HepG2 (cell line): ENCODE results near the gene SSC4D. TPM values are rescaled to one million over a fixed set of nuclear protein-coding genes. Genes with fewer than 3 reads are reported as not detected.

Experiments
- ATAC-seq: fragments of 200-7000 bp; cut with Tn5 transposase; 3 replicates; pipeline ENCODE4 v1.9.1; 2020; ENCODE audit warnings: mild to moderate bottlenecking, moderate library complexity
- BruUV-seq: library from RNA; stranded (reverse); fragments of 400-500 nt; replicated peaks from 2 replicates; lab custom pipeline; 2021; lab: Mats Ljungman, UMichigan
- CTCF ChIA-PET: fragments of 300-600 bp; formaldehyde crosslinking; extraction: SDS; loops from one replicate; lab custom pipeline; 2021; ENCODE audit warnings: low total read pairs, inconsistent platforms, low intra/inter-chr PET ratio; lab: Yijun Ruan, JAX
- POLR2A ChIA-PET: fragments of 350-600 bp; sonication (Branson Sonifier 250); formaldehyde crosslinking; loops from one replicate; lab custom pipeline; 2020; ENCODE audit warnings: antibody characterized with exemption, inconsistent platforms; lab: Yijun Ruan, JAX
- DNase-seq: peaks from one replicate; pipeline ENCODE4 v3.0.0-alpha.2; 2015; ENCODE audit warnings: low spot score
- FAIRE-seq: peaks from 3 replicates; lab custom pipeline; 2011; peaks lifted over from hg19 to GRCh38; lab: Jason Lieb, UNC
- H2AFZ ChIP-seq: one replicate; pipeline ENCODE4 v1.6.1; 2011; ENCODE audit warnings: low read length, inconsistent platforms
- H3K27ac ChIP-seq: fragments of 300-600 bp; 3 replicates; pipeline ENCODE4 v1.8.0; 2011; ENCODE audit warnings: mixed run types, mild to moderate bottlenecking, mixed read lengths, low read length, inconsistent platforms; ENCODE audit not compliant: insufficient read depth; ENCODE audit errors: extremely low read length
- H3K27me3 ChIP-seq, 2 experiments: fragments of 200-600 bp in 1 of 2; 2 replicates in 1 of 2; 3 replicates in 1 of 2; pipeline versions ENCODE4 v1.6.0 to v1.8.0; 2011; ENCODE audit warnings: low read length in 2 of 2, mild to moderate bottlenecking in 2 of 2, moderate library complexity in 2 of 2, inconsistent platforms in 1 of 2; ENCODE audit not compliant: insufficient read depth in 2 of 2, control insufficient read depth in 1 of 2
- H3K36me3 ChIP-seq, 2 experiments: fragments of 200-600 bp in 1 of 2; replicated peaks in 1 of 2; 2 replicates in 1 of 2; 3 replicates in 1 of 2; pipeline versions ENCODE4 v1.5.1 to v1.8.0; 2011; ENCODE audit warnings: low read length in 2 of 2, inconsistent platforms in 1 of 2; ENCODE audit not compliant: insufficient read depth in 2 of 2, control insufficient read depth in 1 of 2
- H3K4me1 ChIP-seq: 2 replicates; pipeline ENCODE4 v1.5.1; 2012; ENCODE audit warnings: low read length, inconsistent platforms; ENCODE audit not compliant: insufficient read depth
- H3K4me2 ChIP-seq: 2 replicates; pipeline ENCODE4 v1.6.0; 2011; ENCODE audit warnings: low read depth, low read length, inconsistent platforms
- H3K4me3 ChIP-seq, 3 experiments: fragments of 200-600 bp in 1 of 3; sonication (generic), shearing (Covaris generic) in 1 of 3; replicated peaks in 1 of 3; 2 replicates each; pipeline ENCODE4 v1.5.1; 2011 to 2016; ENCODE audit warnings: low read length in 3 of 3, inconsistent platforms in 2 of 3, low read depth in 2 of 3, mild to moderate bottlenecking in 2 of 3, control low read depth in 1 of 3, mixed read lengths in 1 of 3; ENCODE audit not compliant: insufficient read depth in 1 of 3
- H3K79me2 ChIP-seq: one replicate; pipeline ENCODE4 v1.6.1; 2011; ENCODE audit warnings: low read length, inconsistent platforms; ENCODE audit not compliant: insufficient read depth
- H3K9ac ChIP-seq: 2 replicates; pipeline ENCODE4 v1.6.0; 2011; ENCODE audit warnings: mild to moderate bottlenecking, low read depth, low read length, inconsistent platforms; ENCODE audit not compliant: insufficient read depth
- H3K9me3 ChIP-seq: 2 replicates; pipeline ENCODE4 v1.5.1; 2012; ENCODE audit warnings: mild to moderate bottlenecking, low read length
- H4K20me1 ChIP-seq: 2 replicates; pipeline ENCODE4 v1.6.0; 2011; ENCODE audit warnings: inconsistent platforms, mild to moderate bottlenecking, low read length, moderate library complexity; ENCODE audit not compliant: insufficient read depth
- JUNB ChIP-seq: sonication (generic); formaldehyde crosslinking; IDR thresholded peaks from 2 replicates; pipeline ENCODE4 v1.8.0; 2022; ENCODE audit warnings: missing genetic modification reagents, mild to moderate bottlenecking, borderline replicate concordance
- MIXL1 ChIP-seq: IDR thresholded peaks from 2 replicates; pipeline ENCODE4 v1.6.1; 2016
- MTF2 ChIP-seq: sonication (generic); formaldehyde crosslinking; IDR thresholded peaks from 2 replicates; pipeline ENCODE4 v1.5.0; 2020; ENCODE audit warnings: missing genetic modification reagents, borderline replicate concordance
- MZF1 ChIP-seq: sonication (generic); formaldehyde crosslinking; IDR thresholded peaks from 2 replicates; pipeline ENCODE4 v1.8.1; 2023; ENCODE audit warnings: mild to moderate bottlenecking, missing genetic modification reagents, borderline replicate concordance
- NFIB ChIP-seq: sonication (generic); formaldehyde crosslinking; IDR thresholded peaks from 2 replicates; pipeline ENCODE4 v1.9.0; 2021; ENCODE audit warnings: missing genetic modification reagents, mild to moderate bottlenecking, borderline replicate concordance
- RXRA ChIP-seq: sonication (generic); formaldehyde crosslinking; IDR thresholded peaks from 2 replicates; pipeline ENCODE4 v1.5.1; 2020; ENCODE audit warnings: missing genetic modification reagents
- YEATS4 ChIP-seq: sonication (generic); formaldehyde crosslinking; IDR thresholded peaks from 2 replicates; pipeline ENCODE4 v1.4.0; 2020; ENCODE audit warnings: missing genetic modification reagents, borderline replicate concordance
- ZNF225 ChIP-seq: sonication (generic); formaldehyde crosslinking; IDR thresholded peaks from 2 replicates; pipeline ENCODE4 v1.4.0; 2020; ENCODE audit warnings: mild to moderate bottlenecking, missing genetic modification reagents
- ZNF354B ChIP-seq: sonication (generic); formaldehyde crosslinking; IDR thresholded peaks from 2 replicates; pipeline ENCODE4 v1.8.0; 2022; ENCODE audit warnings: mild to moderate bottlenecking, missing genetic modification reagents
- ZNF549 ChIP-seq: sonication (generic); formaldehyde crosslinking; IDR thresholded peaks from 2 replicates; pipeline ENCODE4 v1.5.0; 2020; ENCODE audit warnings: missing genetic modification reagents
- ZNF564 ChIP-seq: sonication (generic); formaldehyde crosslinking; IDR thresholded peaks from 2 replicates; pipeline ENCODE4 v1.8.1; 2023; ENCODE audit warnings: mild to moderate bottlenecking, missing genetic modification reagents
- WGBS: methylation state at CpG from one replicate; pipeline ENCODE4 v1.1.6; 2017; ENCODE audit warnings: low lambda C conversion rate; 5-methylcytosine and 5-hydroxymethylcytosine counted together
- in situ Hi-C: cut with HindIII; loops from 2 replicates; pipeline ENCODE4 v1.10.0; 2017; ENCODE audit warnings: low pct_unique_long_range_greater_than_20kb; ENCODE audit not compliant: extremely low pct_ligation_motif_present
- intact Hi-C: fragments of 100-400 bp; cut with micrococcal nuclease; formaldehyde crosslinking; loops from one replicate; pipeline ENCODE4 v1.10.0; 2022; ENCODE audit not compliant: unreplicated experiment
- polyA plus RNA-seq, 8 experiments: library from polyadenylated mRNA; depleted of rRNA in 3 of 8; stranded (reverse) in 7 of 8; unstranded in 1 of 8; fragments of >200 nt; fragmentation: Illumina TruSeq in 4 of 8; extraction: Trizol in 4 of 8; gene quantifications; 2 replicates each; pipeline versions ENCODE4 v1.2.1 to v1.2.3, GENCODE V29; 2011 to 2016; ENCODE audit warnings: low read depth in 4 of 8, missing spikeins in 1 of 8, mixed read lengths in 1 of 8; ENCODE audit not compliant: insufficient read depth in 1 of 8
- total RNA-seq, 5 experiments: library from RNA; depleted of rRNA; stranded (reverse); fragments of >200 nt; fragmentation: Illumina TruSeq; extraction: Trizol; gene quantifications; 2 replicates each; pipeline ENCODE4 v1.2.3, GENCODE V29; 2016; ENCODE audit warnings: low read depth in 1 of 5
- TF ChIP-seq, protein P1 (sequence below): sonication (generic); formaldehyde crosslinking; conservative IDR thresholded peaks from 2 replicates; pipeline ENCODE4 v1.4.0; 2020; ENCODE audit warnings: missing genetic modification reagents
- TF ChIP-seq, protein P2 (sequence below): sonication (generic); formaldehyde crosslinking; IDR thresholded peaks from 2 replicates; pipeline ENCODE4 v1.5.1; 2020; ENCODE audit warnings: missing genetic modification reagents, mild to moderate bottlenecking, borderline replicate concordance
- TF ChIP-seq, protein P3 (sequence below): sonication (generic); formaldehyde crosslinking; IDR thresholded peaks from 2 replicates; pipeline ENCODE4 v1.5.1; 2020; ENCODE audit warnings: mild to moderate bottlenecking, moderate library complexity, missing genetic modification reagents

Gene SSC4D
- total and polyA plus RNA-seq, 2 of the 13 experiments (the other 11 are each of a cell fraction or from before 2014, with no cell fraction given), result 33.3 to 63.8 TPM

DNA sequence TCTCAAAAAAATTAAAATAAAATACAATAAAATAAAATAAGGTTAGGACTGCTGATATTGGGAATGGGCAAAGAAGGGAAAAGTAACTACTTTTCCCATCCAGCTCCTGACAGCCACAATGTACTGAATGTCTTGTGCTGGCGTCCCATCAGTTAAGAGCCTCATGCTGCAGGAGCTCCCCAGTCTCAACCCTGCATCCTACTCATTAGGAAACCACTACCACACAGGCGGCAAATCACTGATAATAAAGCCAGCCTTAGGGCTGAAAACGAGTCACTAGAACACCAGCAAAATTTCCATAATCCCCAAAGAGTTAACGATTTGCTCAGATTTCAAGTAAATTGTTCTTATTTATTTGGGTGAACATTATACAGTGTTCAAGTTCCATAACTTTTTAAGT, 55.0 kb downstream of the SSC4D start:
- H3K4me2 ChIP-seq, result 0 out of 2 replicates have a peak overlapping the region, but pooled peaks have one; percentile 7
- peaks cover 90% of the 10 kb centered on the region for H3K79me2 ChIP-seq
- in situ Hi-C loops (no loop called here), intact Hi-C loops (no loop called here)
- H3K9me3 ChIP-seq, result no peaks in the 10 kb centered on the region
- 97% methylated on average over 4 of the region's 4 CpGs for WGBS
- TF ChIP-seq MZF1, result no peak
- no peak for TF ChIP-seq ZNF564
- no peak overlapping the region for H2AFZ ChIP-seq
- FAIRE-seq (no peak), DNase-seq (no peak), ATAC-seq (no peak)
- ChIA-PET POLR2A (interaction anchor here (1.1 kb wide), 1 partner anchor 36 kb away, joined by 4 read pairs; no protein-coding TSS in a partner anchor), CTCF (no interaction called here)
- H3K36me3 ChIP-seq, result peaks cover 1 to 23% of the 10 kb centered on the region in 2 experiments; a peak in 3 of 5 replicates
- no peak overlapping the region for H3K27ac ChIP-seq
- no peak overlapping the region for H3K9ac ChIP-seq
- H3K27me3 ChIP-seq, result no peaks in the 10 kb centered on the region; a peak in 1 of 5 replicates
- no peak overlapping the region for H3K4me3 ChIP-seq
- H4K20me1 ChIP-seq, result peaks cover 76% of the 10 kb centered on the region
- H3K4me1 ChIP-seq, result peaks cover 76% of the 10 kb centered on the region
- BruUV-seq, result no TSS peak

DNA sequence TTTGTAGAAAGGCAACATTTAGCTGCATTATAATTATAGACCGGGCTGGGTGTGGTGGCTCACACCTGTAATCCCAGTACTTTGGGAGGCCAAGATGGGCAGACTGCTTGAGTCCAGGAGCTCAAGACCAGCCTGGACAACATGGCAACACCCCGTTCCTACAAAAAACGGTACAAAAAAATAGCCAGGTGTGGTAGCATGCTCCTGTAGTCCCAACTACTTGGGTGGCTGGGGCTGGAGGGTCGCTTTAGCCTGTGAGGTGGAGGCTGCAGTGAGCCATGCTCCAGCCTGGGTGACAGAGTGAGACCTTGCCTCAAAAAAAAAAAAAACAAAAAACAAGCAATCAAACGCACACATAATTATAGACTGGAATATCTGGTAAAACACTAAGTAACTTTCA, 55.8 kb downstream of the SSC4D start:
- H3K4me2 ChIP-seq, result no peak overlapping the region
- FAIRE-seq (no peak), DNase-seq (no peak), ATAC-seq (no peak)
- no peak overlapping the region for H3K9ac ChIP-seq
- H3K36me3 ChIP-seq, result peaks cover 1 to 29% of the 10 kb centered on the region in 2 experiments; a peak in 3 of 5 replicates
- peaks cover 83% of the 10 kb centered on the region for H3K4me1 ChIP-seq
- no TSS peak for BruUV-seq
- in situ Hi-C loops, result no loop called here
- no peak overlapping the region for H2AFZ ChIP-seq
- H4K20me1 ChIP-seq, result peaks cover 76% of the 10 kb centered on the region
- H3K79me2 ChIP-seq, result peaks cover 95% of the 10 kb centered on the region
- H3K27me3 ChIP-seq, result no peaks in the 10 kb centered on the region; a peak in 1 of 5 replicates
- no peak overlapping the region for H3K4me3 ChIP-seq
- CTCF ChIA-PET, result no interaction called here
- no peaks in the 10 kb centered on the region for H3K9me3 ChIP-seq
- POLR2A ChIA-PET, result no interaction called here
- no peak overlapping the region for H3K27ac ChIP-seq
- intact Hi-C loops, result no loop called here
- 97% methylated on average over 5 of the region's 5 CpGs for WGBS
- TF ChIP-seq YEATS4 (CRISPR knock-in tag) (no peak), RXRA (CRISPR knock-in tag) (no peak), MIXL1 (CRISPR knock-in tag) (no peak), JUNB (no peak), ZNF549 (no peak), NFIB (CRISPR knock-in tag) (no peak), ZNF225 (CRISPR knock-in tag) (no peak), MTF2 (CRISPR knock-in tag) (no peak), ZNF354B (CRISPR knock-in tag) (no peak)
- TF ChIP-seq, protein P1, sequence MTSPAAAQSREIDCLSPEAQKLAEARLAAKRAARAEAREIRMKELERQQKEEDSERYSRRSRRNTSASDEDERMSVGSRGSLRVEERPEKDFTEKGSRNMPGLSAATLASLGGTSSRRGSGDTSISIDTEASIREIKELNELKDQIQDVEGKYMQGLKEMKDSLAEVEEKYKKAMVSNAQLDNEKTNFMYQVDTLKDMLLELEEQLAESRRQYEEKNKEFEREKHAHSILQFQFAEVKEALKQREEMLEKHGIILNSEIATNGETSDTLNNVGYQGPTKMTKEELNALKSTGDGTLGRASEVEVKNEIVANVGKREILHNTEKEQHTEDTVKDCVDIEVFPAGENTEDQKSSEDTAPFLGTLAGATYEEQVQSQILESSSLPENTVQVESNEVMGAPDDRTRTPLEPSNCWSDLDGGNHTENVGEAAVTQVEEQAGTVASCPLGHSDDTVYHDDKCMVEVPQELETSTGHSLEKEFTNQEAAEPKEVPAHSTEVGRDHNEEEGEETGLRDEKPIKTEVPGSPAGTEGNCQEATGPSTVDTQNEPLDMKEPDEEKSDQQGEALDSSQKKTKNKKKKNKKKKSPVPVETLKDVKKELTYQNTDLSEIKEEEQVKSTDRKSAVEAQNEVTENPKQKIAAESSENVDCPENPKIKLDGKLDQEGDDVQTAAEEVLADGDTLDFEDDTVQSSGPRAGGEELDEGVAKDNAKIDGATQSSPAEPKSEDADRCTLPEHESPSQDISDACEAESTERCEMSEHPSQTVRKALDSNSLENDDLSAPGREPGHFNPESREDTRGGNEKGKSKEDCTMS (CRISPR knock-in tag), result no peak
- TF ChIP-seq, protein P2, sequence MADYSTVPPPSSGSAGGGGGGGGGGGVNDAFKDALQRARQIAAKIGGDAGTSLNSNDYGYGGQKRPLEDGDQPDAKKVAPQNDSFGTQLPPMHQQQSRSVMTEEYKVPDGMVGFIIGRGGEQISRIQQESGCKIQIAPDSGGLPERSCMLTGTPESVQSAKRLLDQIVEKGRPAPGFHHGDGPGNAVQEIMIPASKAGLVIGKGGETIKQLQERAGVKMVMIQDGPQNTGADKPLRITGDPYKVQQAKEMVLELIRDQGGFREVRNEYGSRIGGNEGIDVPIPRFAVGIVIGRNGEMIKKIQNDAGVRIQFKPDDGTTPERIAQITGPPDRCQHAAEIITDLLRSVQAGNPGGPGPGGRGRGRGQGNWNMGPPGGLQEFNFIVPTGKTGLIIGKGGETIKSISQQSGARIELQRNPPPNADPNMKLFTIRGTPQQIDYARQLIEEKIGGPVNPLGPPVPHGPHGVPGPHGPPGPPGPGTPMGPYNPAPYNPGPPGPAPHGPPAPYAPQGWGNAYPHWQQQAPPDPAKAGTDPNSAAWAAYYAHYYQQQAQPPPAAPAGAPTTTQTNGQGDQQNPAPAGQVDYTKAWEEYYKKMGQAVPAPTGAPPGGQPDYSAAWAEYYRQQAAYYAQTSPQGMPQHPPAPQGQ (CRISPR knock-in tag), result no peak
- TF ChIP-seq, protein P3, sequence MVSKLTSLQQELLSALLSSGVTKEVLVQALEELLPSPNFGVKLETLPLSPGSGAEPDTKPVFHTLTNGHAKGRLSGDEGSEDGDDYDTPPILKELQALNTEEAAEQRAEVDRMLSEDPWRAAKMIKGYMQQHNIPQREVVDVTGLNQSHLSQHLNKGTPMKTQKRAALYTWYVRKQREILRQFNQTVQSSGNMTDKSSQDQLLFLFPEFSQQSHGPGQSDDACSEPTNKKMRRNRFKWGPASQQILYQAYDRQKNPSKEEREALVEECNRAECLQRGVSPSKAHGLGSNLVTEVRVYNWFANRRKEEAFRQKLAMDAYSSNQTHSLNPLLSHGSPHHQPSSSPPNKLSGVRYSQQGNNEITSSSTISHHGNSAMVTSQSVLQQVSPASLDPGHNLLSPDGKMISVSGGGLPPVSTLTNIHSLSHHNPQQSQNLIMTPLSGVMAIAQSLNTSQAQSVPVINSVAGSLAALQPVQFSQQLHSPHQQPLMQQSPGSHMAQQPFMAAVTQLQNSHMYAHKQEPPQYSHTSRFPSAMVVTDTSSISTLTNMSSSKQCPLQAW, result no peak
